Colonic mucosa (tissue), 4 donors: Measurements from ENCODE around the gene PPIL1. TPM values are rescaled to one million over a fixed set of nuclear protein-coding genes. Genes with fewer than 3 reads are reported as not detected.

ENCODE experiments used
- DNase-seq: peaks from one replicate; pipeline ENCODE4 v3.0.0-alpha.2; 2020
- H3K27ac ChIP-seq: fragments of 200-600 bp; one replicate; pipeline ENCODE4 v1.8.0; 2021
- H3K27me3 ChIP-seq: fragments of 200-600 bp; one replicate; pipeline ENCODE4 v1.8.0; 2021
- H3K36me3 ChIP-seq: fragments of 200-600 bp; one replicate; pipeline ENCODE4 v1.8.0; 2021
- H3K4me1 ChIP-seq: fragments of 200-600 bp; one replicate; pipeline ENCODE4 v1.8.0; 2021; ENCODE audit warnings: mild to moderate bottlenecking
- H3K4me3 ChIP-seq: fragments of 200-600 bp; one replicate; pipeline ENCODE4 v1.8.0; 2021
- H3K9ac ChIP-seq, 2 donors: one replicate each; pipeline ENCODE4 v1.7.0; 2013; ENCODE audit warnings: control low read depth in 2 of 2, low read depth in 2 of 2, low read length in 2 of 2
- H3K9me3 ChIP-seq: fragments of 200-600 bp; one replicate; pipeline ENCODE4 v1.8.0; 2021
- intact Hi-C: fragments of 100-400 bp; cut with DNase I; formaldehyde crosslinking; loops from one replicate; pipeline ENCODE4 v1.14.1; 2022
- total RNA-seq, 2 donors: library from RNA; stranded (reverse); fragmentation: NEBNext Ultra II Directional in 1 of 2; extraction: Animal tissue kit (Norgen Biotek cat#: 25700) in 1 of 2; gene quantifications; one replicate each; pipeline ENCODE4 v1.2.1, GENCODE V29; 2021
- TF ChIP-seq, protein P1 (sequence below): fragments of 200-600 bp; IDR thresholded peaks from one replicate; pipeline ENCODE4 v1.8.0; 2022; ENCODE audit warnings: antibody characterized with exemption, mild to moderate bottlenecking
- donor health status: healthy.
- donor health status: DM: no; HTN: no; CAD: no.
- donor health status: DM: no; HTN: no; CAD: no.

PPIL1 gene
- total RNA-seq, 2 donors from 2014 or later = 9.9 to 23.6 TPM

DNA sequence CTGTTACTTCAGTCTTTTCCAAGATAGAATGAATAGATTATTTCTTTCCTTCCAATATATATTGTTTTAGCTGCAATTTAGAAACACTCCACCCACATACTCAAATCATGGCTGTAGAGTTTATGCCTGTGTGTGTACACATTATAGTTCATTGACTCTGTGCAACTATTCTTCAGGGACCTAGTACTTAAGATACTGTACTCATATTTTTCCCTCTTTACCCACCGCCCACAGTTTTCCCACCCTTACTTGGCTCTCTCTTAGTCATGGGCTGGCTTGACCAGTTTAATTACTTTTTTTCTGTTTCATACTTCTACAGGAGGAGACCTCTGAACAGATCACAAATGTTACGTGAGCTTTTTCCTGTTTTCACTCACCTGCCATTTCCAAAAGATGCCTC lies 41.5 kb upstream of the PPIL1 start:
- TF ChIP-seq, protein P1, sequence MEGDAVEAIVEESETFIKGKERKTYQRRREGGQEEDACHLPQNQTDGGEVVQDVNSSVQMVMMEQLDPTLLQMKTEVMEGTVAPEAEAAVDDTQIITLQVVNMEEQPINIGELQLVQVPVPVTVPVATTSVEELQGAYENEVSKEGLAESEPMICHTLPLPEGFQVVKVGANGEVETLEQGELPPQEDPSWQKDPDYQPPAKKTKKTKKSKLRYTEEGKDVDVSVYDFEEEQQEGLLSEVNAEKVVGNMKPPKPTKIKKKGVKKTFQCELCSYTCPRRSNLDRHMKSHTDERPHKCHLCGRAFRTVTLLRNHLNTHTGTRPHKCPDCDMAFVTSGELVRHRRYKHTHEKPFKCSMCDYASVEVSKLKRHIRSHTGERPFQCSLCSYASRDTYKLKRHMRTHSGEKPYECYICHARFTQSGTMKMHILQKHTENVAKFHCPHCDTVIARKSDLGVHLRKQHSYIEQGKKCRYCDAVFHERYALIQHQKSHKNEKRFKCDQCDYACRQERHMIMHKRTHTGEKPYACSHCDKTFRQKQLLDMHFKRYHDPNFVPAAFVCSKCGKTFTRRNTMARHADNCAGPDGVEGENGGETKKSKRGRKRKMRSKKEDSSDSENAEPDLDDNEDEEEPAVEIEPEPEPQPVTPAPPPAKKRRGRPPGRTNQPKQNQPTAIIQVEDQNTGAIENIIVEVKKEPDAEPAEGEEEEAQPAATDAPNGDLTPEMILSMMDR = no peak
- no peaks in the 10 kb centered on the region for H3K36me3 ChIP-seq
- no peak overlapping the region for H3K9ac ChIP-seq
- no peak overlapping the region for H3K4me3 ChIP-seq
- no peak for DNase-seq
- H3K27ac ChIP-seq = no peak overlapping the region
- H3K27me3 ChIP-seq = no peaks in the 10 kb centered on the region
- intact Hi-C loops = no loop called here
- H3K9me3 ChIP-seq = no peaks in the 10 kb centered on the region
- H3K4me1 ChIP-seq = peaks cover 4% of the 10 kb centered on the region

DNA sequence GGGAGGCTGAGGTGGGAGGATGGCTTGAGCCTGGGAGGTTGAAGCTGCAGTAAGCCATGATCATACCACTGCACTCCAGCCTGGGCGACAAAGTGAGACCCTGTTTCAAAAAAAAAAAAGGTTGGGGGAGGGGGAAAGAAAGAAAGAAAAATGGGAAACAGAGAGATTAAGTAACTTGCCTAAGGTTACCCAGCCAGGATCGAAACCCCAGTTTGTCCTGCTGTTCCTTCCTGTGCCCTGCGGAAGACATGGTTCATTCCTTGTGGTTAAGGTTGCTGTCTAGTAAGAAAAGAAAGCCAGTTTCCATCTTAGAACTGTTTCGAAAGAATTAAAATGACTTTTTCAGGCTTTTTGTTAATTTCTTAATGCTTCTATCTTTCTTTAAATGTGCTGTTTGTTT lies 41.0 kb upstream of the PPIL1 start:
- DNase-seq = no peak
- intact Hi-C loops = no loop called here
- no peaks in the 10 kb centered on the region for H3K9me3 ChIP-seq
- no peak overlapping the region for H3K4me3 ChIP-seq
- H3K9ac ChIP-seq = no peak overlapping the region
- H3K27me3 ChIP-seq = no peaks in the 10 kb centered on the region
- H3K36me3 ChIP-seq = no peaks in the 10 kb centered on the region
- H3K27ac ChIP-seq = no peak overlapping the region
- TF ChIP-seq, protein P1 = no peak
- peaks cover 4% of the 10 kb centered on the region for H3K4me1 ChIP-seq

DNA sequence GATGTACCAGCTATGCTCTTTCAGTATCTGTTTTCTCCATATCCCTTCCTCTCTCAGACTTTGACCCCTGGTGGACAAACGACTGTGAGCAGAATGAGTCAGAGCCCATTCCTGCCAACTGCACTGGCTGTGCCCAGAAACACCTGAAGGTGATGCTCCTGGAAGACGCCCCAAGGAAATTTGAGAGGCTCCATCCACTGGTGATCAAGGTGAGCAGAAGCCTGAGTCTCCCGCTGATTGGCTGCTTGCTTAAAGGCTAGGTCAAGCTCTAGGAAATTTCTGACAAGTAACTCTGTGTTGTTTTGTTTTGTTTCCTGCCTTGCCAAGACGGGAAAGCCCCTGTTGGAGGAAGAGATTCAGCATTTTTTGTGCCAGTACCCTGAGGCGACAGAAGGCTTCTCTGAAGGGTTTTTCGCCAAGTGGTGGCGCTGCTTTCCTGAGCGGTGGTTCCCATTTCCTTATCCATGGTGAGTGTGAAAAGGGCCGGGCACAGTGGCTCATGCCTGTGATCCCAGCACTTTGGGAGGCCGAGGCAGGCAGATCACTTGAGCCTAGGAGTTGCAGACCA lies 39.7 kb upstream of the PPIL1 start:
- peak; percentile 79 for DNase-seq
- Histone ChIP-seq H3K4me3 (no peak overlapping the region), H3K27ac (peak overlapping the region; percentile 51), H3K36me3 (no peaks in the 10 kb centered on the region), H3K9me3 (no peaks in the 10 kb centered on the region), H3K9ac (no peak overlapping the region), H3K27me3 (no peaks in the 10 kb centered on the region), H3K4me1 (peaks cover 4% of the 10 kb centered on the region)
- intact Hi-C loops = no loop called here
- TF ChIP-seq, protein P1 = peak; percentile 28

DNA sequence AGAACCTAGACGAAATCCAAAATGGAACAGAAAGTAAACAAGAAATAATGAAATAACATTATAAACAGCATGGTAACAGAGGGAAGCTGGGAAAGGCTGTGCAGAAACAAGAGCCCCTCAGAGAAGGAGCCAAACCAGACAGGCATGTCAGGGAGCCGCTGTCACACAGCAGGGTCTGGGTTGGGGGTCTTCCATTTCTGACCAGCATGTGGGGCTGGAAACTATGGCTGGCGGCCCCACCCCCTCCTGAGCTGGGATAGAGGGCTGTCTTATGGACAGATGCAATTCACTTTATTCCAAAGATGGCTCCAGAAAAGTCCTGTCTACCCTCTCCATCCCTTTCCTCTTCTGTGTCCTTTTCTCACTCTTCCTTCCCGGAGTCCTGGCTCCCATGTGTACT lies 38.5 kb upstream of the PPIL1 start:
- peak overlapping the region; percentile 2 for H3K27ac ChIP-seq
- intact Hi-C loops = no loop called here
- TF ChIP-seq, protein P1 = no peak
- DNase-seq = no peak
- H3K9ac ChIP-seq = no peak overlapping the region
- H3K9me3 ChIP-seq = no peaks in the 10 kb centered on the region
- H3K4me3 ChIP-seq = no peak overlapping the region
- no peaks in the 10 kb centered on the region for H3K36me3 ChIP-seq
- peaks cover 4% of the 10 kb centered on the region for H3K4me1 ChIP-seq
- no peaks in the 10 kb centered on the region for H3K27me3 ChIP-seq

DNA sequence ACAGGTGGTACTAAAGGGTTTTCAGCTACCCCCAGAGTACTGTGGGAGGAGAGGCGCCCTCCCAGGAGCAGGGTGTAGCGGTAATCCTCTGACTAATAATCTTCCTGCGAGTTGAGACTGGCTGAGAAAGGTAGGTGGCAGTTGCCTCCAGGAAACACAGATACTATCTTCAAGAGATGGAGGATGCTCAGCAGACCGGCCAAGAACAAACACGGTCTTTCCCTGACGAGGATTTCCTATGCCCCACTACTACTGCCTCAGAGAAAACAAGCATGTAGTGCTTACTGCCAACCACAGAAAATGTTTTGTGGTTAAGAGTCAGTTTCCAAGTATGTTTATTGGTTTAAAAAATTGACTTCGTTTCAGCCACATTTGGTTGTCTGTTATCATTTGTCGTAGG lies 38.0 kb upstream of the PPIL1 start:
- H3K4me3 ChIP-seq = no peak overlapping the region
- H3K9ac ChIP-seq = no peak overlapping the region
- H3K27ac ChIP-seq = peak overlapping the region; percentile 2
- peaks cover 4% of the 10 kb centered on the region for H3K4me1 ChIP-seq
- intact Hi-C loops = no loop called here
- TF ChIP-seq, protein P1 = no peak
- no peaks in the 10 kb centered on the region for H3K9me3 ChIP-seq
- no peak for DNase-seq
- H3K27me3 ChIP-seq = no peaks in the 10 kb centered on the region
- no peaks in the 10 kb centered on the region for H3K36me3 ChIP-seq
